ENCODE data around the gene TSPEAR.
A peak's percentile ranks its signal among the peaks of the same experiment; 100 is the strongest.
"Not testable (repeated sequence)": the region's sequence is repeated elsewhere in the genome, so short reads cannot be mapped to it uniquely, and the experiment has no call there.

The TSPEAR gene

GRCh38 chr21:44696572-44696971 lies 14.8 kb downstream of the TSPEAR start:
- 78 to 79% methylated on average over 8 to 10 of the region's 10 CpGs for WGBS, 2 experiments
- no peak overlapping the region for H3K4me3 ChIP-seq (ENCODE audit: insufficient read depth, low read depth, low read length)
- H3K4me1 ChIP-seq (ENCODE audit: control insufficient read depth, insufficient read depth, low read length): peaks cover 35% of the 10 kb centered on the region
- no peaks in the 10 kb centered on the region for H3K36me3 ChIP-seq (ENCODE audit: control insufficient read depth, insufficient read depth, low read length)
- H3K27me3 ChIP-seq (ENCODE audit: control insufficient read depth, insufficient read depth, low read length, poor library complexity, severe bottlenecking): no peaks in the 10 kb centered on the region
- H3K9me3 ChIP-seq (ENCODE audit: control insufficient read depth, low read length): no peaks in the 10 kb centered on the region
- H3K27ac ChIP-seq (ENCODE audit: insufficient read depth, low read depth, low read length, poor library complexity, severe bottlenecking): no peak overlapping the region

GRCh38 chr21:44695641-44696040 lies 15.7 kb downstream of the TSPEAR start:
- no peaks in the 10 kb centered on the region for H3K36me3 ChIP-seq (ENCODE audit: control insufficient read depth, insufficient read depth, low read length)
- 88 to 89% methylated on average over 8 of the region's 8 CpGs for WGBS, 2 experiments
- H3K27ac ChIP-seq (ENCODE audit: insufficient read depth, low read depth, low read length, poor library complexity, severe bottlenecking): no peak overlapping the region
- H3K4me1 ChIP-seq (ENCODE audit: control insufficient read depth, insufficient read depth, low read length): peaks cover 34% of the 10 kb centered on the region
- H3K4me3 ChIP-seq (ENCODE audit: insufficient read depth, low read depth, low read length): no peak overlapping the region
- H3K27me3 ChIP-seq (ENCODE audit: control insufficient read depth, insufficient read depth, low read length, poor library complexity, severe bottlenecking): no peaks in the 10 kb centered on the region
- no peaks in the 10 kb centered on the region for H3K9me3 ChIP-seq (ENCODE audit: control insufficient read depth, low read length)

- Histone ChIP-seq H3K27ac (ENCODE audit: insufficient read depth, low read depth, low read length, poor library complexity, severe bottlenecking) (no peak overlapping the region), H3K4me3 (ENCODE audit: insufficient read depth, low read depth, low read length) (no peak overlapping the region), H3K36me3 (ENCODE audit: control insufficient read depth, insufficient read depth, low read length) (no peaks in the 10 kb centered on the region), H3K4me1 (ENCODE audit: control insufficient read depth, insufficient read depth, low read length) (peaks cover 30% of the 10 kb centered on the region), H3K9me3 (ENCODE audit: control insufficient read depth, low read length) (no peaks in the 10 kb centered on the region), H3K27me3 (ENCODE audit: control insufficient read depth, insufficient read depth, low read length, poor library complexity, severe bottlenecking) (no peaks in the 10 kb centered on the region)
- 73 to 78% methylated on average over 8 of the region's 8 CpGs for WGBS, 2 experiments
Observed at GRCh38 chr21:44695184-44695583, 16.2 kb downstream of the TSPEAR start.

- H3K4me3 ChIP-seq (ENCODE audit: insufficient read depth, low read depth, low read length): no peak overlapping the region
- 88 to 89% methylated on average over 11 of the region's 11 CpGs for WGBS, 2 experiments
Observed at GRCh38 chr21:44694776-44695175, 16.6 kb downstream of the TSPEAR start.

GRCh38 chr21:44692798-44693512 lies 18.4 kb downstream of the TSPEAR start:
- Histone ChIP-seq H3K27me3 (ENCODE audit: control insufficient read depth, insufficient read depth, low read length, poor library complexity, severe bottlenecking) (no peaks in the 10 kb centered on the region), H3K9me3 (ENCODE audit: control insufficient read depth, low read length) (no peaks in the 10 kb centered on the region), H3K36me3 (ENCODE audit: control insufficient read depth, insufficient read depth, low read length) (no peaks in the 10 kb centered on the region), H3K4me3 (ENCODE audit: insufficient read depth, low read depth, low read length) (no peak overlapping the region), H3K27ac (ENCODE audit: insufficient read depth, low read depth, low read length, poor library complexity, severe bottlenecking) (no peak overlapping the region), H3K4me1 (ENCODE audit: control insufficient read depth, insufficient read depth, low read length) (peaks cover 16% of the 10 kb centered on the region)
- 60 to 75% methylated on average over 2 of the region's 2 CpGs for WGBS, 2 experiments

More at GRCh38 chr21:44694776-44695175, 16.6 kb downstream of the TSPEAR start:
- Histone ChIP-seq H3K27me3 (ENCODE audit: control insufficient read depth, insufficient read depth, low read length, poor library complexity, severe bottlenecking) (no peaks in the 10 kb centered on the region), H3K4me1 (ENCODE audit: control insufficient read depth, insufficient read depth, low read length) (peaks cover 26% of the 10 kb centered on the region), H3K9me3 (ENCODE audit: control insufficient read depth, low read length) (no peaks in the 10 kb centered on the region), H3K27ac (ENCODE audit: insufficient read depth, low read depth, low read length, poor library complexity, severe bottlenecking) (no peak overlapping the region), H3K36me3 (ENCODE audit: control insufficient read depth, insufficient read depth, low read length) (no peaks in the 10 kb centered on the region)

GRCh38 chr21:44691686-44692085 lies 19.7 kb downstream of the TSPEAR start:
- Histone ChIP-seq H3K9me3 (ENCODE audit: control insufficient read depth, low read length) (no peaks in the 10 kb centered on the region), H3K27ac (ENCODE audit: insufficient read depth, low read depth, low read length, poor library complexity, severe bottlenecking) (no peak overlapping the region), H3K36me3 (ENCODE audit: control insufficient read depth, insufficient read depth, low read length) (no peaks in the 10 kb centered on the region), H3K27me3 (ENCODE audit: control insufficient read depth, insufficient read depth, low read length, poor library complexity, severe bottlenecking) (no peaks in the 10 kb centered on the region), H3K4me1 (ENCODE audit: control insufficient read depth, insufficient read depth, low read length) (peaks cover 19% of the 10 kb centered on the region), H3K4me3 (ENCODE audit: insufficient read depth, low read depth, low read length) (no peak overlapping the region)
- WGBS, 2 experiments: 74 to 79% methylated on average over 2 of the region's 2 CpGs

GRCh38 chr21:44689740-44690139 lies 21.6 kb downstream of the TSPEAR start:
- not testable (repeated sequence) for H3K27me3 ChIP-seq (ENCODE audit: control insufficient read depth, insufficient read depth, low read length, poor library complexity, severe bottlenecking); H3K27ac ChIP-seq (ENCODE audit: insufficient read depth, low read depth, low read length, poor library complexity, severe bottlenecking); H3K9me3 ChIP-seq (ENCODE audit: control insufficient read depth, low read length); H3K36me3 ChIP-seq (ENCODE audit: control insufficient read depth, insufficient read depth, low read length); H3K4me3 ChIP-seq (ENCODE audit: insufficient read depth, low read depth, low read length)
- WGBS, 2 experiments: 90 to 91% methylated on average over 3 of the region's 3 CpGs
- peaks cover 14% of the 10 kb centered on the region for H3K4me1 ChIP-seq (ENCODE audit: control insufficient read depth, insufficient read depth, low read length)

GRCh38 chr21:44687671-44688070 lies 23.7 kb downstream of the TSPEAR start:
- WGBS, 2 experiments: 87 to 90% methylated on average over 10 to 11 of the region's 11 CpGs
- no peaks in the 10 kb centered on the region for H3K9me3 ChIP-seq (ENCODE audit: control insufficient read depth, low read length)
- H3K36me3 ChIP-seq (ENCODE audit: control insufficient read depth, insufficient read depth, low read length): no peaks in the 10 kb centered on the region
- no peak overlapping the region for H3K4me3 ChIP-seq (ENCODE audit: insufficient read depth, low read depth, low read length)
- no peaks in the 10 kb centered on the region for H3K27me3 ChIP-seq (ENCODE audit: control insufficient read depth, insufficient read depth, low read length, poor library complexity, severe bottlenecking)
- H3K27ac ChIP-seq (ENCODE audit: insufficient read depth, low read depth, low read length, poor library complexity, severe bottlenecking): no peak overlapping the region
- H3K4me1 ChIP-seq (ENCODE audit: control insufficient read depth, insufficient read depth, low read length): peaks cover 14% of the 10 kb centered on the region

GRCh38 chr21:44686843-44687561 lies 24.4 kb downstream of the TSPEAR start:
- Histone ChIP-seq H3K36me3 (ENCODE audit: control insufficient read depth, insufficient read depth, low read length) (no peaks in the 10 kb centered on the region), H3K27ac (ENCODE audit: insufficient read depth, low read depth, low read length, poor library complexity, severe bottlenecking) (peak overlapping the region; percentile 46), H3K4me3 (ENCODE audit: insufficient read depth, low read depth, low read length) (no peak overlapping the region), H3K9me3 (ENCODE audit: control insufficient read depth, low read length) (no peaks in the 10 kb centered on the region), H3K4me1 (ENCODE audit: control insufficient read depth, insufficient read depth, low read length) (peaks cover 14% of the 10 kb centered on the region), H3K27me3 (ENCODE audit: control insufficient read depth, insufficient read depth, low read length, poor library complexity, severe bottlenecking) (no peaks in the 10 kb centered on the region)
- 74% methylated on average over 25 of the region's 25 CpGs for WGBS, 2 experiments

GRCh38 chr21:44686000-44686781 lies 25.2 kb downstream of the TSPEAR start:
- peaks cover 14% of the 10 kb centered on the region for H3K4me1 ChIP-seq (ENCODE audit: control insufficient read depth, insufficient read depth, low read length)
- no peak overlapping the region for H3K27ac ChIP-seq (ENCODE audit: insufficient read depth, low read depth, low read length, poor library complexity, severe bottlenecking)
- H3K4me3 ChIP-seq (ENCODE audit: insufficient read depth, low read depth, low read length): no peak overlapping the region
- H3K27me3 ChIP-seq (ENCODE audit: control insufficient read depth, insufficient read depth, low read length, poor library complexity, severe bottlenecking): no peaks in the 10 kb centered on the region
- no peaks in the 10 kb centered on the region for H3K36me3 ChIP-seq (ENCODE audit: control insufficient read depth, insufficient read depth, low read length)
- no peaks in the 10 kb centered on the region for H3K9me3 ChIP-seq (ENCODE audit: control insufficient read depth, low read length)
- WGBS, 2 experiments: 26 to 28% methylated on average over 14 of the region's 14 CpGs

All from ectodermal cell (in vitro differentiated cells).